CD4-positive, alpha-beta memory T cell (primary cell): ENCODE data around the gene DVL2. TPM values are rescaled to one million over a fixed set of nuclear protein-coding genes. Genes with fewer than 3 reads are reported as not detected.

Experiments used
- CTCF ChIA-PET: fragments of 350-600 bp; sonication (Branson Sonifier 250); formaldehyde crosslinking; loops from one replicate; lab custom pipeline; 2021; ENCODE audit warnings: inconsistent platforms; ENCODE audit not compliant: partially characterized antibody; lab: Charles Lee
- POLR2A ChIA-PET: fragments of 350-600 bp; sonication (Branson Sonifier 250); formaldehyde crosslinking; loops from one replicate; lab custom pipeline; 2021; ENCODE audit not compliant: partially characterized antibody; lab: Charles Lee
- DNase-seq, 5 donors: peaks; one replicate each; pipeline versions ENCODE4 v3.0.0 to v3.0.0-alpha.2; 2020 to 2022; ENCODE audit warnings: mixed read lengths in 1 of 5
- H3K27ac ChIP-seq: one replicate; pipeline ENCODE4 v1.7.0; 2013; ENCODE audit warnings: low read depth, low read length
- H3K27me3 ChIP-seq: 2 replicates; pipeline ENCODE4 v1.7.0; 2013; ENCODE audit warnings: mild to moderate bottlenecking, low read length, moderate library complexity; ENCODE audit not compliant: insufficient read depth
- H3K36me3 ChIP-seq: 2 replicates; pipeline ENCODE4 v1.7.0; 2013; ENCODE audit warnings: mild to moderate bottlenecking, low read length, moderate library complexity; ENCODE audit not compliant: insufficient read depth
- H3K4me1 ChIP-seq: 2 replicates; pipeline ENCODE4 v1.7.0; 2013; ENCODE audit warnings: mild to moderate bottlenecking, low read length, moderate library complexity; ENCODE audit not compliant: insufficient read depth
- H3K4me3 ChIP-seq, 2 donors: one replicate each; pipeline ENCODE4 v1.7.0; 2013; ENCODE audit warnings: low read length in 2 of 2, mild to moderate bottlenecking in 1 of 2
- H3K9me3 ChIP-seq, 2 donors: one replicate each; pipeline ENCODE4 v1.7.0; 2013; ENCODE audit warnings: low read length in 2 of 2, control low read depth in 1 of 2; ENCODE audit not compliant: control insufficient read depth in 1 of 2
- H3K27ac Mint-ChIP-seq, 7 donors: one replicate each; pipeline ENCODE4 v1.8.0; 2020 to 2021; ENCODE audit warnings: mixed read lengths in 7 of 7, mild to moderate bottlenecking in 6 of 7, inconsistent platforms in 3 of 7, moderate library complexity in 3 of 7
- H3K27me3 Mint-ChIP-seq, 2 donors: one replicate each; pipeline ENCODE4 v1.8.0; 2020 to 2021; ENCODE audit warnings: mixed read lengths in 2 of 2
- H3K36me3 Mint-ChIP-seq, 2 donors: one replicate each; pipeline ENCODE4 v1.8.0; 2020 to 2021; ENCODE audit warnings: mixed read lengths in 2 of 2, inconsistent platforms in 1 of 2, mild to moderate bottlenecking in 1 of 2
- H3K4me1 Mint-ChIP-seq, 4 donors: one replicate each; pipeline ENCODE4 v1.8.0; 2020 to 2021; ENCODE audit warnings: mixed read lengths in 4 of 4, mild to moderate bottlenecking in 1 of 4
- H3K4me3 Mint-ChIP-seq, 8 donors: one replicate each; pipeline ENCODE4 v1.8.0; 2020 to 2021; ENCODE audit warnings: mixed read lengths in 8 of 8, mild to moderate bottlenecking in 7 of 8, moderate library complexity in 6 of 8, inconsistent platforms in 3 of 8
- H3K9me3 Mint-ChIP-seq, 8 donors: one replicate each; pipeline ENCODE4 v1.8.0; 2020 to 2021; ENCODE audit warnings: mixed read lengths in 8 of 8, mild to moderate bottlenecking in 5 of 8, inconsistent platforms in 3 of 8, moderate library complexity in 1 of 8
- intact Hi-C: fragments of 100-400 bp; cut with micrococcal nuclease; formaldehyde crosslinking; loops from one replicate; pipeline ENCODE4 v1.15.1; 2023
- polyA plus RNA-seq, 2 donors: library from polyadenylated mRNA; unstranded; fragments of 300-500 nt; fragmentation: Illumina TruSeq; gene quantifications; one replicate each; pipeline ENCODE4 v1.2.3, GENCODE V29; 2021
- total RNA-seq, 2 experiments: library from RNA; stranded (reverse); gene quantifications; one replicate each; pipeline ENCODE4 v1.2.3, GENCODE V29; 2021

Gene DVL2
- total and polyA plus RNA-seq, 4 experiments from 2014 or later = 22.0 to 76.8 (median 49.4) TPM

DNA sequence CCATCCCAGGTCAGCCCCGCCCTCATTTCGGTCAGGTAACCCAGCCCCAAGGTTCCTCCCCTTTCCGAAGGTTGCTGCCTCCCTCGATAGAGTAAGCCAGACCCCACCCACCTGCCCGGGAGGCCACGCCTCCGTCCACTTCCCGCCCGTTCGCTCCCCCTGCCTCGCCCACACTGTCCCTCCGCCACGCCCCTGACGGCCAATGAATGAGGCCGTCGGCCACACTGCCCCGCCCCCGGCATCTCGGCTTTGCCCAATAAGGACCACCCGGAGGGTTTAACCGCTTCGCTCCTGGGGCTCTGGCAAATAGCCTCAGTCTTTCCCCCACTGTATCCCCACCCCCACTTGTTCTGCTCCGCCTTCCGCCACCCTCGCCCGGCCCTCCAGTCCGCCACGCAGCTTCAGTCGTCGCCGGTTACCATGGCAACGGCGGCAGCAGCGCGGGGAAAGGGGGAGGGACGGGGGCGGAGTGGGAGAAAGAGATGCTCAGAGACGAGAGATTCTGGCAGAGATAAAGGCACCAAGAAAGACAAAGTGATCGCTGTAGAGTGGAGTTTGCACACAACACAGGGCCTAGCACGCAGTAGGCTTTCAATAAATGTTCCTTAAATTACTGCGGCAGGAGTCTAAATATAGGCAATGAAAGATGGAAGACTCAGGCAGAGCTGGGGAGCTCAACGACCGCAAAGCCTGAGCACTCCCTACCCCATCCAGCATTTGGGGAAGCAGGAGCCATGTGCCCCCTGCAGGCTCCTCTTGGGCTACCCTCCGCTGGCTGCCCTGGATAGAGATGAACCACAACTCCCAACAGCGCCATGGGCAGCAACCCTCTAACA is 19.8 kb downstream of the DVL2 start:
- Histone ChIP-seq H3K36me3 (no peaks in the 10 kb centered on the region), H3K27ac (peak overlapping the region; percentile 96), H3K9me3 (no peaks in the 10 kb centered on the region), H3K4me1 (peaks cover 54% of the 10 kb centered on the region), H3K4me3 (peak overlapping the region; percentile 68 to 73), H3K27me3 (no peaks in the 10 kb centered on the region)
- POLR2A ChIA-PET = interaction anchor here (0.8 to 15.3 kb wide), 14 partner anchors 9 to 620 kb away, joined by 3 to 435 read pairs (median 4); partner anchors contain the start of genes CTDNEP1, DVL2, ELP5 and GABARAP
- Mint-ChIP-seq H3K4me1 (peaks cover 26 to 67% (median 43%) of the 10 kb centered on the region in 4 donors), H3K9me3 (peaks cover 0 to 3% (median 0%) of the 10 kb centered on the region in 8 donors), H3K36me3 (peaks cover 0 to 5% of the 10 kb centered on the region in 2 donors), H3K27ac (peak overlapping the region; percentile 98 to 100 (median 100)), H3K4me3 (peak overlapping the region; percentile 90 to 98 (median 93)), H3K27me3 (peaks cover 0 to 13% of the 10 kb centered on the region in 2 donors)
- CTCF ChIA-PET = interaction anchor here (0.9 to 1.7 kb wide), 9 partner anchors 20 to 169 kb away, joined by 3 to 11 read pairs (median 3); partner anchors contain the start of genes DVL2, GABARAP and PHF23
- intact Hi-C loops = loop anchor here (1.0 to 2.0 kb wide), 8 partner anchors 9 to 472 kb away; partner anchors contain the start of genes EIF5A, ELP5, PHF23 and POLR2A
- peak; percentile 97 to 99 (median 98) for DNase-seq

GRCh38 chr17:7213895-7214299 is 20.4 kb downstream of the DVL2 start:
- Mint-ChIP-seq H3K27me3 (peaks cover 0 to 13% of the 10 kb centered on the region in 2 donors), H3K27ac (peak overlapping the region; percentile 98 to 100 (median 100)), H3K36me3 (peaks cover 0 to 5% of the 10 kb centered on the region in 2 donors), H3K9me3 (peaks cover 0 to 3% (median 0%) of the 10 kb centered on the region in 8 donors), H3K4me1 (peaks cover 21 to 61% (median 39%) of the 10 kb centered on the region in 4 donors), H3K4me3 (peak overlapping the region; percentile 90 to 98 (median 93))
- Histone ChIP-seq H3K4me3 (peak overlapping the region; percentile 47 to 73), H3K27me3 (no peaks in the 10 kb centered on the region), H3K4me1 (peaks cover 48% of the 10 kb centered on the region), H3K36me3 (no peaks in the 10 kb centered on the region), H3K9me3 (no peaks in the 10 kb centered on the region), H3K27ac (peak overlapping the region; percentile 96)
- POLR2A ChIA-PET = interaction anchor here (0.8 to 15.3 kb wide), 13 partner anchors 8 to 621 kb away, joined by 3 to 435 read pairs (median 4); partner anchors contain the start of genes CTDNEP1, DVL2, ELP5 and GABARAP
- peak in 2 of 5 donors; percentile 85 to 91 for DNase-seq
- CTCF ChIA-PET = interaction anchor here (0.9 to 1.7 kb wide), 9 partner anchors 20 to 168 kb away, joined by 3 to 11 read pairs (median 3); partner anchors contain the start of genes DVL2, GABARAP and PHF23
- intact Hi-C loops = loop anchor here (1.0 to 2.0 kb wide), 7 partner anchors 9 to 472 kb away; partner anchors contain the start of genes EIF5A, ELP5, PHF23 and TMEM102

GRCh38 chr17:7211491-7212273 is 22.6 kb downstream of the DVL2 start:
- CTCF ChIA-PET = no interaction called here
- intact Hi-C loops = no loop called here
- H3K4me3 Mint-ChIP-seq = no peak overlapping the region

DNA sequence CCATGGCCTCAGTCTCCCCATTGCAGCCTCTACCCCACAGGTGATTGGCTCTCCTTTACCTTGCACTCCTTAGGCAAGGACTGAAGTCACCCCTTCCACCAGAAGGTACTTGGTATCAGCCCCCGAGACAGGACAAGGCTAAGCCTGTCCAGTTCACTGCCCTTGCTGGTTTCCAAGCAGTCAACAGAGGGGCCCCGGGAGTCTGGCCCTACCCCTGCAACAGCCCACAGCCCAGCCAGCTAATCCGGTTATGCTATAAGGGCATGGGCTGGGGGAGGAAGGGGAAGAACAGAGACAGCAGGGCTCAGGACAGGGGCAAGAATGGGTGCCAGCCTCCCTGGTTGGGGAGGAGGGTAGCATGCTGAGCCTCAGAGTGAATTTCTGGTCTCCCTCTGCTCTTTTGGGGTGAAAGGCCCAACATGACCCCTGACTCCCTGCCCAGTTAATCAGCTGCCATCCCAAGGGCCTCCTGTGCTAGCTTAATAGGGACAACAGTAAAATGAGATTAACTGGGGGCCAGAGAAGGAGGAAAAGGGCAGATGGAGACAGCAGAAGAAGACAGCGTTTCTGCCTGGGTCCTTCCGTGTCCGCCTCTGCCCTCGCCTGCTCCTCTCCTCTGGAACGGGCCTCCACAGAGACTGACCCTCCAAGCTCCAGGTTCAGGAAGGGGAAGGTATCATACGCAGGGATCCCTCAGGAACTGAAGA is 25.4 kb downstream of the DVL2 start:
- peaks cover 0 to 3% (median 0%) of the 10 kb centered on the region in 8 donors for H3K9me3 Mint-ChIP-seq
- Histone ChIP-seq H3K36me3 (no peaks in the 10 kb centered on the region), H3K9me3 (no peaks in the 10 kb centered on the region), H3K4me3 (no peak overlapping the region), H3K4me1 (peaks cover 28% of the 10 kb centered on the region), H3K27ac (no peak overlapping the region), H3K27me3 (no peaks in the 10 kb centered on the region)
- peak in 1 of 5 donors; percentile 31 for DNase-seq
- POLR2A ChIA-PET = interaction anchor here (1.0 to 1.6 kb wide), 2 partner anchors 9 to 29 kb away, joined by 3 to 4 read pairs; no protein-coding TSS in a partner anchor
- peak overlapping the region in 3 of 7 donors; percentile 48 to 70 (median 60) for H3K27ac Mint-ChIP-seq
- peaks cover 22 to 49% (median 33%) of the 10 kb centered on the region in 4 donors for H3K4me1 Mint-ChIP-seq
- no peaks in the 10 kb centered on the region for H3K36me3 Mint-ChIP-seq
- H3K27me3 Mint-ChIP-seq = peaks cover 0 to 10% of the 10 kb centered on the region in 2 donors
- peak overlapping the region in 1 of 8 donors; percentile 4 for H3K4me3 Mint-ChIP-seq
- CTCF ChIA-PET = interaction anchor here (1.2 kb wide), 1 partner anchor 26 kb away, joined by 3 read pairs; the partner anchor contains the start of gene DVL2
- intact Hi-C loops = no loop called here

More at GRCh38 chr17:7211491-7212273, 22.6 kb downstream of the DVL2 start:
- Mint-ChIP-seq H3K27ac (peak overlapping the region; percentile 12 to 78 (median 67)), H3K9me3 (peaks cover 0 to 3% (median 0%) of the 10 kb centered on the region in 8 donors), H3K27me3 (peaks cover 0 to 13% of the 10 kb centered on the region in 2 donors), H3K4me1 (peaks cover 16 to 49% (median 30%) of the 10 kb centered on the region in 4 donors), H3K36me3 (peaks cover 0 to 5% of the 10 kb centered on the region in 2 donors)
- Histone ChIP-seq H3K27me3 (no peaks in the 10 kb centered on the region), H3K9me3 (no peaks in the 10 kb centered on the region), H3K36me3 (no peaks in the 10 kb centered on the region), H3K4me1 (peaks cover 31% of the 10 kb centered on the region), H3K27ac (no peak overlapping the region), H3K4me3 (no peak overlapping the region)
- DNase-seq = peak in 1 of 5 donors; percentile 9
- POLR2A ChIA-PET = no interaction called here

GRCh38 chr17:7208027-7208571 is 26.2 kb downstream of the DVL2 start:
- peaks cover 22% of the 10 kb centered on the region for H3K4me1 ChIP-seq
- Mint-ChIP-seq H3K4me3 (no peak overlapping the region), H3K27ac (peak overlapping the region in 4 of 7 donors; percentile 1 to 70 (median 54)), H3K27me3 (peaks cover 0 to 10% of the 10 kb centered on the region in 2 donors), H3K4me1 (peaks cover 16 to 47% (median 30%) of the 10 kb centered on the region in 4 donors), H3K36me3 (no peaks in the 10 kb centered on the region), H3K9me3 (peaks cover 0 to 3% (median 0%) of the 10 kb centered on the region in 8 donors)
- POLR2A ChIA-PET = interaction anchor here (0.6 to 1.6 kb wide), 5 partner anchors 9 to 172 kb away, joined by 3 to 5 read pairs (median 3); partner anchors contain the start of genes DLG4 and SLC16A13
- CTCF ChIA-PET = interaction anchor here (1.2 kb wide), 1 partner anchor 26 kb away, joined by 3 read pairs; the partner anchor contains the start of gene DVL2
- no peak overlapping the region for H3K27ac ChIP-seq
- H3K9me3 ChIP-seq = no peaks in the 10 kb centered on the region
- intact Hi-C loops = no loop called here
- peak in 1 of 5 donors; percentile 40 for DNase-seq
- H3K4me3 ChIP-seq = no peak overlapping the region
- H3K36me3 ChIP-seq = no peaks in the 10 kb centered on the region
- H3K27me3 ChIP-seq = no peaks in the 10 kb centered on the region
